ENCODE measurements around the gene FTL. TPM values are rescaled to one million over a fixed set of nuclear protein-coding genes. Genes with fewer than 3 reads are reported as not detected.

The FTL gene
- total and polyA plus RNA-seq, 2 donors (not counting 3 experiments of a cell fraction or from before 2014, with no cell fraction given): 1,937 to 2,748 TPM

DNA sequence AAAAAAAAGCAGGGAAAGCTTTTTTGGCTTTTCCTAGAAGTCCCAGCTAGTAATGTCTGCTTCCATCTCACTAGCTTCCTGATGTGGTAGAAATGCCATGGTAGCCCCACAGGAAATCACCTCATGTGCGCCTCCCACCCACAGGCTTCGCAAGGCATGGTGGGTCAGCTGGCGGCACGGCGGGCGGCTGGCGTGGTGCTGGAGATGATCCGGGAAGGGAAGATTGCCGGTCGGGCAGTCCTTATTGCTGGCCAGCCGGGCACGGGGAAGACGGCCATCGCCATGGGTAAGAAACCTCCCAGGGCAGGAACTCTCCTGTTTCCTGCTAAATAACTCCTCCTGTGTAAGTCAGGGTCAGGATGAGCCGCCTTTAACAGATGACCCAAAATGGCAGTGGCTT is 39.0 kb downstream of the FTL start:
- no peak overlapping the region for H2AFZ ChIP-seq (ENCODE audit: low read depth, low read length)
- dilution Hi-C loops (cut with MboI; ENCODE audit: extremely low pct_ligation_motif_present, low sequenced_read_pairs) (no loop called here), intact Hi-C loops (cut with micrococcal nuclease) (no loop called here)
- H3K27me3 ChIP-seq (ENCODE audit: control insufficient read depth in 2 of 2, insufficient read depth in 2 of 2, low read length in 2 of 2): no peaks in the 10 kb centered on the region
- ChIA-PET POLR2A (no interaction called here), CTCF (interaction anchor here (0.6 to 1.0 kb wide), 2 partner anchors 13 to 171 kb away, joined by 3 to 4 read pairs; no protein-coding TSS in a partner anchor)
- H3K9me3 ChIP-seq (replicated peaks; ENCODE audit: control insufficient read depth, insufficient read depth, low read length): no peaks in the 10 kb centered on the region
- H4K20me1 ChIP-seq (replicated peaks; ENCODE audit: control insufficient read depth, extremely low read depth, insufficient read depth, low read length): no peaks in the 10 kb centered on the region
- H3K4me3 ChIP-seq (replicated peaks in 1 of 3; ENCODE audit: insufficient read depth in 1 of 3, low read depth in 1 of 3, low read length in 3 of 3): no peak overlapping the region
- FAIRE-seq: no peak
- BruUV-seq (replicated peaks): no TSS peak
- peaks cover 3% of the 10 kb centered on the region for H3K79me2 ChIP-seq (ENCODE audit: control insufficient read depth, insufficient read depth, low read length)
- no peaks in the 10 kb centered on the region for H3K9me1 ChIP-seq (replicated peaks; ENCODE audit: control insufficient read depth, extremely low read depth, insufficient read depth, low read length)
- no peak overlapping the region for H3K4me2 ChIP-seq (ENCODE audit: insufficient read depth, low read length)
- H3K4me1 ChIP-seq (ENCODE audit: control insufficient read depth, extremely low read depth, insufficient read depth, low read length): no peaks in the 10 kb centered on the region
- H3K9ac ChIP-seq (replicated peaks; ENCODE audit: extremely low read depth, insufficient read depth, low read length): no peak overlapping the region
- TF ChIP-seq MYC (IDR thresholded peaks at IDR 0.05; ENCODE audit: low read depth, low read length) (no peak), FOS (IDR thresholded peaks at IDR 0.05; ENCODE audit: borderline replicate concordance, insufficient read depth, low read length) (no peak), POLR2AphosphoS5 (IDR thresholded peaks at IDR 0.05; ENCODE audit: insufficient read depth, low read depth, low read length) (no peak), JUN (IDR thresholded peaks at IDR 0.05; ENCODE audit: borderline replicate concordance, insufficient read depth, insufficient read length, low read depth) (no peak), GATA2 (IDR thresholded peaks at IDR 0.05; ENCODE audit: insufficient read depth, insufficient read length, low read depth, low read length) (no peak), POLR2A (IDR thresholded peaks at IDR 0.05; ENCODE audit: low read depth, low read length) (no peak), EZH2 (IDR thresholded peaks at IDR 0.05; ENCODE audit: borderline replicate concordance, low read depth, low read length, severe bottlenecking) (no peak)
- TF ChIP-seq, protein P1, sequence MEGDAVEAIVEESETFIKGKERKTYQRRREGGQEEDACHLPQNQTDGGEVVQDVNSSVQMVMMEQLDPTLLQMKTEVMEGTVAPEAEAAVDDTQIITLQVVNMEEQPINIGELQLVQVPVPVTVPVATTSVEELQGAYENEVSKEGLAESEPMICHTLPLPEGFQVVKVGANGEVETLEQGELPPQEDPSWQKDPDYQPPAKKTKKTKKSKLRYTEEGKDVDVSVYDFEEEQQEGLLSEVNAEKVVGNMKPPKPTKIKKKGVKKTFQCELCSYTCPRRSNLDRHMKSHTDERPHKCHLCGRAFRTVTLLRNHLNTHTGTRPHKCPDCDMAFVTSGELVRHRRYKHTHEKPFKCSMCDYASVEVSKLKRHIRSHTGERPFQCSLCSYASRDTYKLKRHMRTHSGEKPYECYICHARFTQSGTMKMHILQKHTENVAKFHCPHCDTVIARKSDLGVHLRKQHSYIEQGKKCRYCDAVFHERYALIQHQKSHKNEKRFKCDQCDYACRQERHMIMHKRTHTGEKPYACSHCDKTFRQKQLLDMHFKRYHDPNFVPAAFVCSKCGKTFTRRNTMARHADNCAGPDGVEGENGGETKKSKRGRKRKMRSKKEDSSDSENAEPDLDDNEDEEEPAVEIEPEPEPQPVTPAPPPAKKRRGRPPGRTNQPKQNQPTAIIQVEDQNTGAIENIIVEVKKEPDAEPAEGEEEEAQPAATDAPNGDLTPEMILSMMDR (IDR thresholded peaks at IDR 0.05; ENCODE audit: extremely low read depth in 1 of 2, insufficient read depth in 1 of 2, low read depth in 1 of 2, low read length in 2 of 2): no peak
- TF ChIP-seq, protein P2, sequence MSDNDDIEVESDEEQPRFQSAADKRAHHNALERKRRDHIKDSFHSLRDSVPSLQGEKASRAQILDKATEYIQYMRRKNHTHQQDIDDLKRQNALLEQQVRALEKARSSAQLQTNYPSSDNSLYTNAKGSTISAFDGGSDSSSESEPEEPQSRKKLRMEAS (IDR thresholded peaks at IDR 0.05; ENCODE audit: insufficient read depth, insufficient read length): no peak
- peaks cover 8 to 23% of the 10 kb centered on the region in 2 experiments for H3K36me3 ChIP-seq (ENCODE audit: control insufficient read depth in 2 of 2, extremely low read depth in 1 of 2, insufficient read depth in 2 of 2, low read length in 2 of 2)
- no peak overlapping the region for H3K27ac ChIP-seq (ENCODE audit: insufficient read depth, low read depth, low read length)
- no peak for DNase-seq (ENCODE audit: low read depth, low spot score)
